NCI-H524 treated with DMSO at 0.1 percent for 48 hours (cell line): ENCODE measurements around the gene TEX35.
"Not testable (repeated sequence)": the region's sequence is repeated elsewhere in the genome, so short reads cannot be mapped to it uniquely, and the experiment has no call there.

ENCODE experiments used
- DNase-seq: peaks from one replicate; lab custom pipeline; 2025; lab: John Stamatoyannopoulos, UW

TEX35 gene

GRCh38 chr1:178495158-178495557 is 17.8 kb upstream of the TEX35 start:
- DNase-seq: no peak

- DNase-seq: no peak
Observed at GRCh38 chr1:178495741-178496409, 17.0 kb upstream of the TEX35 start.

GRCh38 chr1:178496410-178497135 is 16.3 kb upstream of the TEX35 start, which contains the start of gene CLEC20A:
Gene CLEC20A (minus strand): TSS chr1:178496964. CDS start chr1:178496939, 25 bp downstream.
- DNase-seq: no peak

- DNase-seq: no peak
Observed at GRCh38 chr1:178497903-178498478, 14.9 kb upstream of the TEX35 start.

GRCh38 chr1:178498896-178499675 is 13.8 kb upstream of the TEX35 start:
- DNase-seq: no peak

- no peak for DNase-seq
Observed at GRCh38 chr1:178500091-178500770, 12.7 kb upstream of the TEX35 start.

- no peak for DNase-seq
Observed at GRCh38 chr1:178500936-178501554, 11.9 kb upstream of the TEX35 start.

GRCh38 chr1:178501705-178502329 is 11.1 kb upstream of the TEX35 start:
- peak; percentile 6 for DNase-seq

GRCh38 chr1:178502330-178502714 is 10.6 kb upstream of the TEX35 start:
- DNase-seq: no peak

GRCh38 chr1:178502856-178503255 is 10.1 kb upstream of the TEX35 start:
- DNase-seq: no peak

- DNase-seq: not testable (repeated sequence)
Observed at GRCh38 chr1:178503316-178503715, 9.6 kb upstream of the TEX35 start.

- DNase-seq: peak; percentile 2
Observed at GRCh38 chr1:178503849-178504248, 9.1 kb upstream of the TEX35 start.

GRCh38 chr1:178504286-178504685 is 8.6 kb upstream of the TEX35 start:
- DNase-seq: no peak

GRCh38 chr1:178506177-178506576 is 6.7 kb upstream of the TEX35 start:
- DNase-seq: no peak

GRCh38 chr1:178506669-178507068 is 6.2 kb upstream of the TEX35 start:
- no peak for DNase-seq

GRCh38 chr1:178509414-178510007 is 3.4 kb upstream of the TEX35 start:
- no peak for DNase-seq

GRCh38 chr1:178510155-178510554 is 2.8 kb upstream of the TEX35 start:
- DNase-seq: no peak

GRCh38 chr1:178513278-178513983 is 522 bp downstream of the TEX35 start:
- no peak for DNase-seq

- no peak for DNase-seq
Observed at GRCh38 chr1:178516110-178516509, 3.2 kb downstream of the TEX35 start.

- no peak for DNase-seq
Observed at GRCh38 chr1:178518894-178519293, 6.0 kb downstream of the TEX35 start.
